Measurements from ENCODE around the gene JAZF1.

Gene JAZF1

GRCh38 chr7:27905951-27906350 is 274.6 kb downstream of the JAZF1 start:
- H3K79me1 ChIP-seq (replicated peaks; ENCODE audit: low read length, poor library complexity, severe bottlenecking), result peaks cover 29% of the 10 kb centered on the region
- H3K27ac ChIP-seq (ENCODE audit: low read length, poor library complexity, severe bottlenecking), result no peak overlapping the region
- peaks cover 8% of the 10 kb centered on the region for H3K4me1 ChIP-seq (ENCODE audit: control insufficient read depth, insufficient read depth, low read depth, low read length)
- H2BK5ac ChIP-seq (ENCODE audit: low read depth, low read length, poor library complexity, severe bottlenecking), result no peak overlapping the region
- no peak overlapping the region for H4K91ac ChIP-seq (ENCODE audit: low read length)
- H3K14ac ChIP-seq (ENCODE audit: low read length in 2 of 2), result no peak overlapping the region
- no peak overlapping the region for H2BK15ac ChIP-seq (ENCODE audit: low read depth, poor library complexity, severe bottlenecking)
- no peak overlapping the region for H2BK120ac ChIP-seq (ENCODE audit: low read depth, low read length)
- no peak overlapping the region for H3K4me2 ChIP-seq (ENCODE audit: low read length, poor library complexity, severe bottlenecking)
- H3K23ac ChIP-seq (ENCODE audit: low read length in 2 of 2), result no peak overlapping the region
- H3K4me3 ChIP-seq (ENCODE audit: insufficient read depth in 1 of 2, low read depth in 1 of 2, low read length in 2 of 2), result no peak overlapping the region
- no peaks in the 10 kb centered on the region for H3K9me3 ChIP-seq (ENCODE audit: control insufficient read depth, low read length)
- no peaks in the 10 kb centered on the region for H3K27me3 ChIP-seq (ENCODE audit: control insufficient read depth in 1 of 2, insufficient read depth in 1 of 2, low read length in 2 of 2)
- WGBS, result 78% methylated on average over 4 of the region's 4 CpGs
- no peak overlapping the region for H3K9ac ChIP-seq (ENCODE audit: low read length)
- peak overlapping the region; percentile 28 for H2AK5ac ChIP-seq (ENCODE audit: low read length, severe bottlenecking)
- H2AFZ ChIP-seq (ENCODE audit: low read depth, low read length), result no peak overlapping the region
- no peak overlapping the region for H3K4ac ChIP-seq (ENCODE audit: low read depth in 1 of 2, low read length in 2 of 2)
- H2BK12ac ChIP-seq (ENCODE audit: low read length in 2 of 2), result no peak overlapping the region
- peak overlapping the region in 1 of 2 experiments; percentile 5 for H3K18ac ChIP-seq (ENCODE audit: low read depth in 1 of 2, low read length in 2 of 2)
- DNase-seq, result no peak
- no peaks in the 10 kb centered on the region for H3K36me3 ChIP-seq (ENCODE audit: control insufficient read depth in 1 of 2, insufficient read depth in 2 of 2, low read depth in 1 of 2, low read length in 2 of 2)
- H4K8ac ChIP-seq (ENCODE audit: low read length), result peak overlapping the region; percentile 12

- Histone ChIP-seq H2AK5ac (ENCODE audit: low read length, severe bottlenecking) (peak overlapping the region; percentile 23), H4K8ac (ENCODE audit: low read length) (no peak overlapping the region), H2BK5ac (ENCODE audit: low read depth, low read length, poor library complexity, severe bottlenecking) (no peak overlapping the region), H4K91ac (ENCODE audit: low read length) (no peak overlapping the region), H2AFZ (ENCODE audit: low read depth, low read length) (no peak overlapping the region), H2BK120ac (ENCODE audit: low read depth, low read length) (no peak overlapping the region), H3K23ac (ENCODE audit: low read length in 2 of 2) (no peak overlapping the region), H3K14ac (ENCODE audit: low read length in 2 of 2) (no peak overlapping the region), H2BK15ac (ENCODE audit: low read depth, poor library complexity, severe bottlenecking) (no peak overlapping the region), H3K4ac (ENCODE audit: low read depth in 1 of 2, low read length in 2 of 2) (no peak overlapping the region), H3K9me3 (ENCODE audit: control insufficient read depth, low read length) (no peaks in the 10 kb centered on the region), H3K79me1 (replicated peaks; ENCODE audit: low read length, poor library complexity, severe bottlenecking) (peaks cover 30% of the 10 kb centered on the region), H3K27ac (ENCODE audit: low read length, poor library complexity, severe bottlenecking) (peak overlapping the region; percentile 63), H3K4me1 (ENCODE audit: control insufficient read depth, insufficient read depth, low read depth, low read length) (peaks cover 11% of the 10 kb centered on the region), H3K27me3 (ENCODE audit: control insufficient read depth in 1 of 2, insufficient read depth in 1 of 2, low read length in 2 of 2) (no peaks in the 10 kb centered on the region), H3K18ac (ENCODE audit: low read depth in 1 of 2, low read length in 2 of 2) (no peak overlapping the region), H2BK12ac (ENCODE audit: low read length in 2 of 2) (no peak overlapping the region), H3K9ac (ENCODE audit: low read length) (peak overlapping the region; percentile 91), H3K4me3 (ENCODE audit: insufficient read depth in 1 of 2, low read depth in 1 of 2, low read length in 2 of 2) (peak overlapping the region in 1 of 2 experiments; percentile 76), H3K4me2 (ENCODE audit: low read length, poor library complexity, severe bottlenecking) (peak overlapping the region; percentile 62), H3K36me3 (ENCODE audit: control insufficient read depth in 1 of 2, insufficient read depth in 2 of 2, low read depth in 1 of 2, low read length in 2 of 2) (no peaks in the 10 kb centered on the region)
- WGBS, result 64% methylated on average over 4 of the region's 5 CpGs
- DNase-seq, result peak; percentile 48
Measured at GRCh38 chr7:27901028-27901760, 279.4 kb downstream of the JAZF1 start.

GRCh38 chr7:27900006-27900405 is 280.6 kb downstream of the JAZF1 start:
- Histone ChIP-seq H2AFZ (ENCODE audit: low read depth, low read length) (no peak overlapping the region), H2AK5ac (ENCODE audit: low read length, severe bottlenecking) (peak overlapping the region; percentile 39), H3K27me3 (ENCODE audit: control insufficient read depth in 1 of 2, insufficient read depth in 1 of 2, low read length in 2 of 2) (no peaks in the 10 kb centered on the region), H4K8ac (ENCODE audit: low read length) (peak overlapping the region; percentile 27), H3K27ac (ENCODE audit: low read length, poor library complexity, severe bottlenecking) (no peak overlapping the region), H3K9ac (ENCODE audit: low read length) (peak overlapping the region; percentile 91), H3K23ac (ENCODE audit: low read length in 2 of 2) (no peak overlapping the region), H2BK5ac (ENCODE audit: low read depth, low read length, poor library complexity, severe bottlenecking) (no peak overlapping the region), H3K4me1 (ENCODE audit: control insufficient read depth, insufficient read depth, low read depth, low read length) (peaks cover 11% of the 10 kb centered on the region), H3K36me3 (ENCODE audit: control insufficient read depth in 1 of 2, insufficient read depth in 2 of 2, low read depth in 1 of 2, low read length in 2 of 2) (peaks cover 0 to 2% of the 10 kb centered on the region in 2 experiments), H3K4me2 (ENCODE audit: low read length, poor library complexity, severe bottlenecking) (no peak overlapping the region), H2BK15ac (ENCODE audit: low read depth, poor library complexity, severe bottlenecking) (no peak overlapping the region), H4K91ac (ENCODE audit: low read length) (no peak overlapping the region), H3K14ac (ENCODE audit: low read length in 2 of 2) (no peak overlapping the region), H3K4me3 (ENCODE audit: insufficient read depth in 1 of 2, low read depth in 1 of 2, low read length in 2 of 2) (no peak overlapping the region), H2BK120ac (ENCODE audit: low read depth, low read length) (no peak overlapping the region), H3K18ac (ENCODE audit: low read depth in 1 of 2, low read length in 2 of 2) (no peak overlapping the region), H3K79me1 (replicated peaks; ENCODE audit: low read length, poor library complexity, severe bottlenecking) (peaks cover 31% of the 10 kb centered on the region), H3K9me3 (ENCODE audit: control insufficient read depth, low read length) (no peaks in the 10 kb centered on the region), H3K4ac (ENCODE audit: low read depth in 1 of 2, low read length in 2 of 2) (no peak overlapping the region), H2BK12ac (ENCODE audit: low read length in 2 of 2) (no peak overlapping the region)
- WGBS, result 91% methylated on average over 4 of the region's 6 CpGs
- DNase-seq, result no peak

- WGBS, result 100% methylated on average over 2 of the region's 2 CpGs
- H3K9me3 ChIP-seq (ENCODE audit: control insufficient read depth, low read length), result no peaks in the 10 kb centered on the region
- no peak overlapping the region for H2AFZ ChIP-seq (ENCODE audit: low read depth, low read length)
- DNase-seq, result no peak
- H3K4me2 ChIP-seq (ENCODE audit: low read length, poor library complexity, severe bottlenecking), result no peak overlapping the region
- H3K27me3 ChIP-seq (ENCODE audit: control insufficient read depth in 1 of 2, insufficient read depth in 1 of 2, low read length in 2 of 2), result no peaks in the 10 kb centered on the region
- H3K23ac ChIP-seq (ENCODE audit: low read length in 2 of 2), result no peak overlapping the region
- no peak overlapping the region for H3K18ac ChIP-seq (ENCODE audit: low read depth in 1 of 2, low read length in 2 of 2)
- H2BK12ac ChIP-seq (ENCODE audit: low read length in 2 of 2), result peak overlapping the region in 1 of 2 experiments; percentile 31
- no peak overlapping the region for H3K4ac ChIP-seq (ENCODE audit: low read depth in 1 of 2, low read length in 2 of 2)
- H2BK120ac ChIP-seq (ENCODE audit: low read depth, low read length), result no peak overlapping the region
- H3K36me3 ChIP-seq (ENCODE audit: control insufficient read depth in 1 of 2, insufficient read depth in 2 of 2, low read depth in 1 of 2, low read length in 2 of 2), result peaks cover 0 to 3% of the 10 kb centered on the region in 2 experiments
- peak overlapping the region; percentile 27 for H4K8ac ChIP-seq (ENCODE audit: low read length)
- no peak overlapping the region for H3K27ac ChIP-seq (ENCODE audit: low read length, poor library complexity, severe bottlenecking)
- peak overlapping the region; percentile 91 for H3K9ac ChIP-seq (ENCODE audit: low read length)
- no peak overlapping the region for H4K91ac ChIP-seq (ENCODE audit: low read length)
- no peak overlapping the region for H2BK5ac ChIP-seq (ENCODE audit: low read depth, low read length, poor library complexity, severe bottlenecking)
- H3K79me1 ChIP-seq (replicated peaks; ENCODE audit: low read length, poor library complexity, severe bottlenecking), result peaks cover 30% of the 10 kb centered on the region
- no peak overlapping the region for H2BK15ac ChIP-seq (ENCODE audit: low read depth, poor library complexity, severe bottlenecking)
- H3K4me1 ChIP-seq (ENCODE audit: control insufficient read depth, insufficient read depth, low read depth, low read length), result peaks cover 11% of the 10 kb centered on the region
- H2AK5ac ChIP-seq (ENCODE audit: low read length, severe bottlenecking), result peak overlapping the region; percentile 83
- H3K14ac ChIP-seq (ENCODE audit: low read length in 2 of 2), result no peak overlapping the region
- no peak overlapping the region for H3K4me3 ChIP-seq (ENCODE audit: insufficient read depth in 1 of 2, low read depth in 1 of 2, low read length in 2 of 2)
Measured at GRCh38 chr7:27899601-27900000, 281.0 kb downstream of the JAZF1 start.
